Thyroid gland (tissue), 4 donors: Measurements from ENCODE around the gene KRTAP10-9.

Experiments
- CTCF ChIP-seq, 6 experiments: fragments of 200-600 bp in 3 of 6; fragments of 450-650 bp in 3 of 6; sonication (generic) in 3 of 6; IDR thresholded peaks; one replicate each; pipeline ENCODE4 v1.5.1; 2016 to 2019; ENCODE audit warnings: antibody characterized with exemption in 6 of 6, mild to moderate bottlenecking in 2 of 6, inconsistent platforms in 1 of 6, moderate library complexity in 1 of 6
- POLR2A ChIP-seq, 2 donors: fragments of 450-650 bp; IDR thresholded peaks; one replicate each; pipeline ENCODE4 v1.6.1; 2017; ENCODE audit warnings: antibody characterized with exemption in 2 of 2, mild to moderate bottlenecking in 2 of 2, moderate library complexity in 1 of 2

GRCh38 chr21:44644878-44645277 lies 18.0 kb downstream of the KRTAP10-9 start:
- TF ChIP-seq POLR2A (IDR thresholded peaks at IDR 0.05) (no peak), CTCF (IDR thresholded peaks at IDR 0.05) (no peak)
